ENCODE data around the gene HLA-F. TPM values are rescaled to one million over a fixed set of nuclear protein-coding genes. Genes with fewer than 3 reads are reported as not detected.

The HLA-F gene
- polyA plus RNA-seq, 1 of the 3 experiments (the other 2 are of a cell fraction), result 0.31 TPM

DNA sequence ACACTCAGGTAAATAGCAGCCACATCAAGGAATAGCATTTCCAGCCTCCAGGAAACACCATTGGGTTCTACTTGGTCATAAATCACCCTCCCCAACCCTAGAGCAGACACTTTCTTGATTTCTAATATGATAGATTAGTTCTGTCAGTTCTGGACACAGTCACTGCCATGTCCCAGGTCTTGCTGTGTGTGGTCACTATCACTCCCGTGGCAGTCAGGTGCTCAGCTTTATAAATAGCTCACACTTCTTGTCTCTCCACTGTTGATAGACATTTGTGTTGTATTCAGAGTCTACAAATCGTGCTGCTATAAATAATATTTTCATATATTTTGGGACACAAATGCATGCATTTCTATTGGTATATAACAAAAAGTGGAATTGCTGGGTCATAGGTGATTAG lies 13.3 kb downstream of the HLA-F start:
- Histone ChIP-seq H4K20me1 (ENCODE audit: insufficient read depth) (no peaks in the 10 kb centered on the region), H3K36me3 (replicated peaks in 1 of 2; ENCODE audit: control insufficient read depth in 1 of 2, insufficient read depth in 2 of 2, low read length in 1 of 2) (no peaks in the 10 kb centered on the region), H3K9me2 (no peaks in the 10 kb centered on the region), H3K4me2 (no peak overlapping the region), H3F3A (replicated peaks; ENCODE audit: insufficient read depth) (no peaks in the 10 kb centered on the region), H3K9ac (no peak overlapping the region), H3K4me3 (ENCODE audit: low read depth in 2 of 2, low read length in 1 of 2) (no peak overlapping the region), H3K27me3 (ENCODE audit: insufficient read depth) (peaks cover 8% of the 10 kb centered on the region; the same call in 1 of the 2 replicates), H3K79me2 (ENCODE audit: insufficient read depth) (no peaks in the 10 kb centered on the region), H3K4me1 (ENCODE audit: control insufficient read depth in 1 of 2, insufficient read depth in 2 of 2, low read depth in 1 of 2, low read length in 1 of 2) (no peaks in the 10 kb centered on the region), H3K27ac (ENCODE audit: low read depth in 2 of 2, low read length in 1 of 2) (no peak overlapping the region), H2AFZ (ENCODE audit: low read depth) (no peak overlapping the region), H3K9me3 (no peaks in the 10 kb centered on the region)
- TF ChIP-seq FOXJ3 (CRISPR knock-in tag; IDR thresholded peaks at IDR 0.05), result no peak
- no peak for TF ChIP-seq TEAD4 (IDR thresholded peaks at IDR 0.05; ENCODE audit: borderline replicate concordance, insufficient read depth)
- no peak for TF ChIP-seq ZBTB33 (IDR thresholded peaks at IDR 0.05; ENCODE audit: borderline replicate concordance, low read depth)
- TF ChIP-seq MEF2A (IDR thresholded peaks at IDR 0.05; ENCODE audit: borderline replicate concordance, low read depth), result no peak
- no peak for TF ChIP-seq EP300 (IDR thresholded peaks at IDR 0.05; ENCODE audit: borderline replicate concordance in 1 of 2, low read depth in 1 of 2, low read length in 1 of 2)
- no peak for TF ChIP-seq MAX (IDR thresholded peaks at IDR 0.05; ENCODE audit: low read depth)
- TF ChIP-seq FOSL2 (IDR thresholded peaks at IDR 0.05; ENCODE audit: borderline replicate concordance, low read depth), result no peak
- TF ChIP-seq FOXM1 (IDR thresholded peaks at IDR 0.05; ENCODE audit: low read depth), result no peak
- TF ChIP-seq CTCF (IDR thresholded peaks at IDR 0.05), result no peak
- no peak for TF ChIP-seq GATA2 (CRISPR knock-in tag; IDR thresholded peaks at IDR 0.05)
- no peak for TF ChIP-seq NRF1 (IDR thresholded peaks at IDR 0.05; ENCODE audit: low read depth, low read length)
- TF ChIP-seq RAD21 (IDR thresholded peaks at IDR 0.05; ENCODE audit: low read length), result no peak
- no peak for TF ChIP-seq TCF12 (IDR thresholded peaks at IDR 0.05)
- TF ChIP-seq SIN3A (IDR thresholded peaks at IDR 0.05; ENCODE audit: borderline replicate concordance, low read depth, low read length), result no peak
- no peak for TF ChIP-seq SMC3 (IDR thresholded peaks at IDR 0.05; ENCODE audit: low read depth, low read length)
- TF ChIP-seq CHD2 (IDR thresholded peaks at IDR 0.05; ENCODE audit: low read length, partially characterized antibody), result no peak
- no peak for TF ChIP-seq MXI1 (IDR thresholded peaks at IDR 0.05; ENCODE audit: low read depth, low read length)
- TF ChIP-seq, protein P1, sequence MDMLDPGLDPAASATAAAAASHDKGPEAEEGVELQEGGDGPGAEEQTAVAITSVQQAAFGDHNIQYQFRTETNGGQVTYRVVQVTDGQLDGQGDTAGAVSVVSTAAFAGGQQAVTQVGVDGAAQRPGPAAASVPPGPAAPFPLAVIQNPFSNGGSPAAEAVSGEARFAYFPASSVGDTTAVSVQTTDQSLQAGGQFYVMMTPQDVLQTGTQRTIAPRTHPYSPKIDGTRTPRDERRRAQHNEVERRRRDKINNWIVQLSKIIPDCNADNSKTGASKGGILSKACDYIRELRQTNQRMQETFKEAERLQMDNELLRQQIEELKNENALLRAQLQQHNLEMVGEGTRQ (IDR thresholded peaks at IDR 0.05; ENCODE audit: borderline replicate concordance, low read depth, low read length), result no peak
- 2% methylated on average over 2 of the region's 2 CpGs for WGBS (ENCODE audit: low lambda C conversion rate)
- no peak for DNase-seq
- ChIA-PET POLR2A (no interaction called here), CTCF (interaction anchor here (0.8 to 3.2 kb wide), 4 partner anchors 10 to 98 kb away, joined by 3 to 21 read pairs (median 4); no protein-coding TSS in a partner anchor)

Data from SK-N-SH (cell line).